HG03439 (cell line): ENCODE results near the gene TENM4.

Experiments
- ATAC-seq: cut with Tn5 transposase; IDR thresholded peaks from one replicate; pipeline ENCODE4 v1.9.1; 2021; ENCODE audit warnings: mild to moderate bottlenecking, moderate library complexity; ENCODE audit not compliant: unreplicated experiment

The TENM4 gene

GRCh38 chr11:78690352-78690987 lies 750.4 kb downstream of the TENM4 start:
- no peak for ATAC-seq

- no peak for ATAC-seq
These were observed 751.2 kb downstream of the TENM4 start for GRCh38 chr11:78689585-78690153.

- no peak for ATAC-seq
These were observed 751.7 kb downstream of the TENM4 start for GRCh38 chr11:78689101-78689500.

- no peak for ATAC-seq
These were observed 752.4 kb downstream of the TENM4 start for GRCh38 chr11:78688460-78688859.

GRCh38 chr11:78685156-78685555 lies 755.7 kb downstream of the TENM4 start:
- no peak for ATAC-seq

GRCh38 chr11:78684377-78684776 lies 756.5 kb downstream of the TENM4 start:
- ATAC-seq: no peak

- no peak for ATAC-seq
These were observed 757.1 kb downstream of the TENM4 start for GRCh38 chr11:78683774-78684173.

- no peak for ATAC-seq
These were observed 764.7 kb downstream of the TENM4 start for GRCh38 chr11:78676026-78676557.

GRCh38 chr11:78672850-78673620 lies 767.8 kb downstream of the TENM4 start:
- ATAC-seq: no peak

- ATAC-seq: no peak
These were observed 771.6 kb downstream of the TENM4 start for GRCh38 chr11:78669249-78669648.

- ATAC-seq: no peak
These were observed 773.4 kb downstream of the TENM4 start for GRCh38 chr11:78667461-78667860.

GRCh38 chr11:78666675-78667160 lies 774.1 kb downstream of the TENM4 start:
- no peak for ATAC-seq

- no peak for ATAC-seq
These were observed 776.2 kb downstream of the TENM4 start for GRCh38 chr11:78664636-78665035.

- ATAC-seq: no peak
These were observed 778.0 kb downstream of the TENM4 start for GRCh38 chr11:78662811-78663210.

- ATAC-seq: no peak
These were observed 780.4 kb downstream of the TENM4 start for GRCh38 chr11:78660471-78660870.

- no peak for ATAC-seq
These were observed 781.2 kb downstream of the TENM4 start for GRCh38 chr11:78659326-78660270.

GRCh38 chr11:78657968-78658839 lies 782.6 kb downstream of the TENM4 start:
- no peak for ATAC-seq

- ATAC-seq: no peak
These were observed 783.4 kb downstream of the TENM4 start for GRCh38 chr11:78657441-78657840.

GRCh38 chr11:78656984-78657383 lies 783.8 kb downstream of the TENM4 start:
- no peak for ATAC-seq

GRCh38 chr11:78656327-78656726 lies 784.5 kb downstream of the TENM4 start:
- no peak for ATAC-seq
